HEK293T (cell line): ENCODE data around the gene PPP1R14B.

Experiments used
- CTCF ChIA-PET: fragments of 350-600 bp; formaldehyde crosslinking; extraction: SDS; loops from one replicate; lab custom pipeline; 2021; ENCODE audit warnings: antibody characterized with exemption, inconsistent platforms; lab: Yijun Ruan, JAX
- POLR2A ChIA-PET: fragments of 350-600 bp; formaldehyde crosslinking; extraction: SDS; loops from one replicate; lab custom pipeline; 2020; ENCODE audit warnings: antibody characterized with exemption, inconsistent platforms; lab: Yijun Ruan, JAX
- DNase-seq: peaks from one replicate; pipeline ENCODE4 v3.0.0; 2012; ENCODE audit warnings: mixed read lengths; ENCODE audit errors: extremely low spot score
- ARNT ChIP-seq: fragments of 450-650 bp; IDR thresholded peaks from 2 replicates; pipeline ENCODE4 v1.6.1; 2017; ENCODE audit warnings: mild to moderate bottlenecking
- BHLHE40 ChIP-seq: fragments of 450-650 bp; IDR thresholded peaks from 2 replicates; pipeline ENCODE4 v1.6.1; 2016; ENCODE audit warnings: mild to moderate bottlenecking, moderate library complexity, borderline replicate concordance
- CTBP1 ChIP-seq: fragments of 450-650 bp; IDR thresholded peaks from 2 replicates; pipeline ENCODE4 v1.6.1; 2016; ENCODE audit warnings: borderline replicate concordance
- ELF4 ChIP-seq: fragments of 450-650 bp; IDR thresholded peaks from 2 replicates; pipeline ENCODE4 v1.6.1; 2017; ENCODE audit warnings: antibody characterized with exemption
- FOXA1 ChIP-seq: fragments of 450-650 bp; IDR thresholded peaks from 2 replicates; pipeline ENCODE4 v1.6.1; 2016; ENCODE audit warnings: mild to moderate bottlenecking
- FOXK2 ChIP-seq: fragments of 450-650 bp; IDR thresholded peaks from 2 replicates; pipeline ENCODE4 v1.6.1; 2016; ENCODE audit warnings: mild to moderate bottlenecking
- FOXM1 ChIP-seq: fragments of 450-650 bp; IDR thresholded peaks from 2 replicates; pipeline ENCODE4 v1.6.1; 2017; ENCODE audit warnings: mild to moderate bottlenecking, borderline replicate concordance
- HDGF ChIP-seq: fragments of 450-650 bp; IDR thresholded peaks from 2 replicates; pipeline ENCODE4 v1.6.1; 2017; ENCODE audit warnings: antibody characterized with exemption, borderline replicate concordance
- L3MBTL2 ChIP-seq: fragments of 450-650 bp; conservative IDR thresholded peaks from 2 replicates; pipeline ENCODE4 v1.6.1; 2016; ENCODE audit warnings: mild to moderate bottlenecking
- LEF1 ChIP-seq: fragments of 450-650 bp; IDR thresholded peaks from 2 replicates; pipeline ENCODE4 v1.6.1; 2017; ENCODE audit warnings: mild to moderate bottlenecking, borderline replicate concordance
- NFRKB ChIP-seq: fragments of 450-650 bp; IDR thresholded peaks from 2 replicates; pipeline ENCODE4 v1.6.1; 2016; ENCODE audit warnings: mild to moderate bottlenecking, moderate library complexity
- SP1 ChIP-seq: fragments of 450-650 bp; IDR thresholded peaks from 2 replicates; pipeline ENCODE4 v1.6.1; 2017
- SUZ12 ChIP-seq: fragments of 450-650 bp; IDR thresholded peaks from 2 replicates; pipeline ENCODE4 v1.6.1; 2016; ENCODE audit warnings: mild to moderate bottlenecking
- TARDBP ChIP-seq: fragments of 450-650 bp; IDR thresholded peaks from 2 replicates; pipeline ENCODE4 v1.6.1; 2016
- ZNF384 ChIP-seq: fragments of 450-650 bp; IDR thresholded peaks from 2 replicates; pipeline ENCODE4 v1.6.1; 2016
- TF ChIP-seq, protein P1 (sequence below): fragments of 450-650 bp; IDR thresholded peaks from 2 replicates; pipeline ENCODE4 v1.6.1; 2016

The PPP1R14B gene

DNA sequence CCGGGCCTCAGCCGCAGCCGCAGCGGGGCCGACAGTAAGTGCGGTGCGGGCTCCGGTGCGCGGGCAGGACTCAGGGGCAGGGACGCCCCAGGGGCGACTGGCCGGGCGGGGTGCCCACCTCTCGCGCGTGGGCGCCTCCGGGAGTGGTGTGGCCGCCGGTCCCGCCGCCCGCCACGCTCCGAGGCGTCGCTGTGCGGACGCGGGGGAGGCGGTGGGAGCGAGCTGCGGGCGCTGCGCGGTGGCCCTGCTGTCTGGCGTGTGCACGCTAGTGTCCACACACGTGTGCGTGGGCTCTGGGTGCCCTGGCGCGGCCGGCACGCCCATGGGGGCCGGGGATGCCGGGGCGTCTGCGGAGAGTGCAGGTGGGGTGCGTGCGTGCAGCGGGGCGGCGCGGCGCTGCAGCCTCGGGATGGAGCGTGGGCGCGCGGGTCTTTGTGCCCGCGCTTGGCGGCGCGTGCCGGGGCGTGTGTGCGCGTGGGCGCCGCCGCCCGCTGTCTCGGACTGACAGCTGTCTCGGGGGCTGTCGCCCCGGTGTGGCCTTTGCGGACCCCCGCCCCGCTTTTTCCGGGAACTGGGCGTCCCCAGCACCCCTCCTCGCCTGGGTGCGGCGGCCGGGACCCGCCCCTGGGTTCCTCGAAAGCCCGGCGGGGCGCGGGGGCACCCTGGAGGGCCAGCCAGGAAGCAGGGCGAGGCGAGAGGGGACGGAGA lies 45.2 kb upstream of the PPP1R14B start:
- TF ChIP-seq ARNT: no peak
- ChIA-PET POLR2A (interaction anchor here (0.9 to 1.0 kb wide), 2 partner anchors 26 to 497 kb away, joined by 3 read pairs; partner anchors contain the start of genes PRDX5 and TRMT112), CTCF (interaction anchor here (0.8 kb wide), 1 partner anchor 10 kb away, joined by 3 read pairs; no protein-coding TSS in a partner anchor)
- DNase-seq: no peak

DNA sequence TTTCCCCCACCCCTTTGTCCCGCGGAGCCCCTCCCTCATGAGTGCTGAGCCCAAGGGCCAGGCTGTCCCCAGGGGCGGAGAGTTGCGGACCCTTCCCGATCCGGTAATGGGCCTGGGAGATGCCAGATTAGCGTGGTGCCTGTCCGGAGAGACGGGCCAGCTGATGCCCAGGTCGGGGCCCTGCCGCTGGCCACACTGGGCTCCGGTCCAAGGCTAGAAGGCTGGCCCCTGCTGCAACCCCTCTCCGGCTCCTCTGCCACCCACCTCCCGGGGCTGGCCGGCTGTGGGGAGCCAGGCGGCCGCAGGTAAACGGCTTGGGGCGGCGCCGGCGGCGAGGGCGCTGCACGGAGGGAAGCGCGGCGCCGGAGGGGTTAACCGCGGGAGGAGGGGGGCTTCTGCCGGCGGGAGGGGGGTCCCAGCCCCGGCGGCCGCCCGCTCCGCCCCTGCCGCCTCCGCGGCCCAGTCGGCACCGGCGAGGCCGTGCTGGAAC lies 44.6 kb upstream of the PPP1R14B start, which contains the start of gene KCNK4:
Gene KCNK4, plus strand, starts transcription at position 41 of the 490 bp plus-strand sequence. CDS start 1,717 bp downstream, outside the sequence.
- ChIA-PET POLR2A (interaction anchor here (2.2 kb wide), 1 partner anchor 20 kb away, joined by 13 read pairs; no protein-coding TSS in a partner anchor), CTCF (interaction anchor here (2.1 kb wide), 1 partner anchor 10 kb away, joined by 9 read pairs; no protein-coding TSS in a partner anchor)
- no peak for DNase-seq
- TF ChIP-seq LEF1: no peak
- no peak for TF ChIP-seq L3MBTL2
- TF ChIP-seq ZNF384: no peak
- TF ChIP-seq ARNT: no peak
- TF ChIP-seq SP1: no peak
- no peak for TF ChIP-seq HDGF
- TF ChIP-seq, protein P1, sequence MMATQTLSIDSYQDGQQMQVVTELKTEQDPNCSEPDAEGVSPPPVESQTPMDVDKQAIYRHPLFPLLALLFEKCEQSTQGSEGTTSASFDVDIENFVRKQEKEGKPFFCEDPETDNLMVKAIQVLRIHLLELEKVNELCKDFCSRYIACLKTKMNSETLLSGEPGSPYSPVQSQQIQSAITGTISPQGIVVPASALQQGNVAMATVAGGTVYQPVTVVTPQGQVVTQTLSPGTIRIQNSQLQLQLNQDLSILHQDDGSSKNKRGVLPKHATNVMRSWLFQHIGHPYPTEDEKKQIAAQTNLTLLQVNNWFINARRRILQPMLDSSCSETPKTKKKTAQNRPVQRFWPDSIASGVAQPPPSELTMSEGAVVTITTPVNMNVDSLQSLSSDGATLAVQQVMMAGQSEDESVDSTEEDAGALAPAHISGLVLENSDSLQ: no peak

DNA sequence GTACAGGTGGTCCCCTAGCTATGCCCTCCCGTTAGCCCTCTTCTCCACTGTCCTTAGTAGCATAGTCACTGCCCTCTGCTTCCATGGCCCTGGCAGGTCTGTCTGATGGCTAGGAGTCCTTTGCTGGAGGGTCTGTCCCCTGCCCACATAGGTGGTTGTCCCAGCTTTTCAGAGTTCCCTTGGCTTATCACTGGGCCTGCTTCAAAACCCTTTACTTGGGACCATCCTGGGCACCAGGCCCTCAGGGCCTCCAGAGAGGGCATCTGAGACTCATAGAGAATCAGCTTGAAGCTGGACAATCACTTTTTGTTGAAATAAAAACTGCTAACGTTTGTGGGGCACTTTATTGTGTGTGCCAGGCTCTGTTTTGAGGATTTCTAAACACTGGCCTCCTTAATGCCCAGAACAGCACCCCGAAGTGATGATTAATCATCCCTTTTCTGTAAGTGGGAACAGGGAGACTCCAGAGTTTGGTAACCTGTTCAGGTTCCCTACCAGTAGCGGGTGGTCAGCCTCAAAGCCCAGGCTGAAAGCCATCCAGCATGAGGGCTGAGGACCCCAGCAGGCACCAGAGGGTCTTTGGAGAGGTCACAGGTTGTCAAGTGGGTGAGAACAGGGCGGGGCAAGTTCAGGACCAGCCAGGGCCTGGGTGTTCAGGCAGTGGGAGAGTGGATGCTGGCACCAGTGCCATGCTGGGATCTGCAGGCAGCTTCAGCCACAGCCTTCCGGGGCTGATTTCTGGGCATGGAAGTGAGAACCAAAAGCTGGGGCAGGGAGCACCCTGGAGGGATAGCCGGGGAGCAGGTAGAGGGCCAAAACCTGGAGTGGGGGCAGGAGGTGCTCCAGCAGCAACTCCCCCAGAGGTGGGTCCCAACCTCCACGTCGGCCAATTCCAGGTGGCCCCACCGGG lies 43.9 kb upstream of the PPP1R14B start:
- no peak for DNase-seq
- ChIA-PET POLR2A (interaction anchor here (0.9 to 2.2 kb wide), 4 partner anchors 14 to 105 kb away, joined by 3 to 13 read pairs (median 4); partner anchors contain the start of genes PRDX5 and STIP1), CTCF (interaction anchor here (0.6 to 2.1 kb wide), 3 partner anchors 10 to 66 kb away, joined by 3 to 9 read pairs (median 6); no protein-coding TSS in a partner anchor)
- TF ChIP-seq ZNF384: no peak
- no peak for TF ChIP-seq FOXK2
- TF ChIP-seq FOXA1: no peak
- no peak for TF ChIP-seq HDGF
- TF ChIP-seq CTBP1: no peak
- no peak for TF ChIP-seq LEF1
- no peak for TF ChIP-seq NFRKB
- no peak for TF ChIP-seq FOXM1
- no peak for TF ChIP-seq TARDBP
- no peak for TF ChIP-seq SP1
- no peak for TF ChIP-seq ARNT
- no peak for TF ChIP-seq SUZ12
- TF ChIP-seq BHLHE40: no peak
- no peak for TF ChIP-seq ELF4
- no peak for TF ChIP-seq L3MBTL2
- TF ChIP-seq, protein P1: no peak

DNA sequence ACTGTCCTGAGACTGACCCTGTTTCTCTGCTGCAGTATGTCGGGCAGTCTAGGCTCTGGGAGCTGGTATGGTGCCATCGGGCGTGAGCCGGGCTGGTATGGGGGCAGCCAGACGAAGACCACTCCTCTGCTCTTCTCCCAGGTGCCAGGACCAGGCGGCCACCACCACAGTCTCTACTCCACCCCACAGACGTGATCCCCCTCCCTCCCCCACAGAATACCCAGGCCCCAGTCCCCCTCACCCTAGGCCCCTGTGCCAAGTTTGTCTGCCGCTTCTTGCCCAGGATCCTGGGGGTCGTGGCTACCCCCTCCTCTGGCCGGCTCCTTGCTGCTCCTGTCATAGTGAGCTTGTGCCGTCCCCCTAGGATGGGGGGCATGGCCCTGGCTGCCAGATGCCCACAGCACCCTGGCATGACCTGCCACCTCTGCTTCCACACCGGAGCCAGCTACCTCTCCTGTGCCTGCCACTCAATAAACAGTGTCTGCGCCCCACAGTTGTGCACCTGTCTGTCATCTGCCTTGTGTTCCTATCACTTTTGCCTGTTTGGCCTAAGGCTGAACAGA lies 42.3 kb upstream of the PPP1R14B start:
- ChIA-PET POLR2A (interaction anchor here (0.9 to 2.2 kb wide), 4 partner anchors 12 to 103 kb away, joined by 3 to 13 read pairs (median 4); partner anchors contain the start of gene STIP1), CTCF (interaction anchor here (1.1 to 2.1 kb wide), 2 partner anchors 12 to 68 kb away, joined by 6 to 9 read pairs; no protein-coding TSS in a partner anchor)
- TF ChIP-seq FOXM1: no peak
- no peak for TF ChIP-seq TARDBP
- TF ChIP-seq SUZ12: no peak
- no peak for TF ChIP-seq FOXK2
- TF ChIP-seq L3MBTL2: no peak
- DNase-seq: no peak

DNA sequence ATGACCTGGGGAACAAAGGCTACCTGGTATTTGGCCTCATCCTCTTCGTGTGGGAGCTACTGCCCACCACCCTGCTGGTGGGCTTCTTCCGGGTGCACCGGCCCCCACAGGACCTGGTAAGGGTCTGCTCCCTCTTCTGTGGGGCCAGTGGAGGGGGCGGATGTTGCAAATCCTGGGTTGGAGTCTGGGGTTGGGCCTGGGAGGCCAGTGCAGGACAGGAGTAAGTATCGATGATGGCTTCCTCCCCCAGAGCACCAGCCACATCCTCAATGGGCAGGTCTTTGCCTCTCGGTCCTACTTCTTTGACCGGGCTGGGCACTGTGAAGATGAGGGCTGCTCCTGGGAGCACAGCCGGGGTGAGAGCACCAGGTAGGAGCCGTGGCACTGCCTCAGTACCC lies 41.6 kb upstream of the PPP1R14B start:
- ChIA-PET CTCF (no interaction called here), POLR2A (interaction anchor here (1.4 to 8.5 kb wide), 2 partner anchors 18 to 30 kb away, joined by 3 to 81 read pairs; partner anchors contain the start of gene PRDX5)
- TF ChIP-seq SP1 (no peak), SUZ12 (no peak), ARNT (no peak), HDGF (no peak), FOXK2 (no peak), FOXA1 (no peak), L3MBTL2 (no peak), NFRKB (no peak), CTBP1 (no peak), TARDBP (no peak), ELF4 (no peak), LEF1 (no peak), ZNF384 (no peak), FOXM1 (no peak)
- TF ChIP-seq, protein P1: no peak
- DNase-seq: no peak
